Neural cell (in vitro differentiated cells): ENCODE data around the gene IGSF9B.

Experiments used
- EP300 ChIP-seq: fragments of 450-650 bp; conservative IDR thresholded peaks from 2 replicates; pipeline ENCODE4 v1.6.1; 2014; ENCODE audit warnings: antibody characterized with exemption, mild to moderate bottlenecking, moderate library complexity; ENCODE audit not compliant: poor library complexity, severe bottlenecking
- EZH2 ChIP-seq: fragments of 200-600, 300-800 bp; shearing (Covaris generic), sonication (generic); IDR thresholded peaks from 2 replicates; pipeline ENCODE4 v1.6.1; 2014; ENCODE audit warnings: antibody characterized with exemption, low read length, borderline replicate concordance, mild to moderate bottlenecking; ENCODE audit not compliant: insufficient read depth, poor library complexity, severe bottlenecking
- POLR2AphosphoS5 ChIP-seq: IDR thresholded peaks from 2 replicates; pipeline ENCODE4 v1.6.1; 2012
- REST ChIP-seq: IDR thresholded peaks from 2 replicates; pipeline ENCODE4 v1.6.1; 2012; ENCODE audit warnings: borderline replicate concordance
- SMC3 ChIP-seq: fragments of 450-650 bp; conservative IDR thresholded peaks from 2 replicates; pipeline ENCODE4 v1.6.1; 2014; ENCODE audit warnings: antibody characterized with exemption, mild to moderate bottlenecking, moderate library complexity; ENCODE audit not compliant: poor library complexity
- TAF1 ChIP-seq: IDR thresholded peaks from 2 replicates; pipeline ENCODE4 v1.6.1; 2012; ENCODE audit warnings: low read depth
- TF ChIP-seq, protein P1 (sequence below): fragments of 450-650 bp; IDR thresholded peaks from 2 replicates; pipeline ENCODE4 v1.5.1; 2014; ENCODE audit warnings: antibody characterized with exemption, mild to moderate bottlenecking, moderate library complexity; ENCODE audit not compliant: poor library complexity, severe bottlenecking

DNA sequence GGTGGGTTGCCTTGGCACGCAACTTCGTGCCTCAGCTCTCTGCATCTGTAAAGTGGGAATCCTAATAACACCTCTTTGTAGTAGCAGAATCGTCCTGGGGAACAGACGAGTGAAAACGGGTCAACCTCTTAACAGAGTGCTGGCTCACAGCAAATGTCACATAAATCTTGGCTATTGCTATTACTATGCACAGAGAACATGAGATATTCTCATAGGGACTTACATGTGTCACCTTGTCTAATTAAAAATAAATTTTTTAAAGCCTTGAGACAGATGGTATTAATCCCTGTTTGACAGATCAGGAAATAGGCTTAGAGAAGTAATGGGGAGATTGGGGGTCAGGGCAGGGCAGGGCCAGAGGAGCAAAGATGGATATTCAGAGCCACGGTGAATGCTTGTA is 44.3 kb upstream of the IGSF9B start:
- TF ChIP-seq, protein P1, sequence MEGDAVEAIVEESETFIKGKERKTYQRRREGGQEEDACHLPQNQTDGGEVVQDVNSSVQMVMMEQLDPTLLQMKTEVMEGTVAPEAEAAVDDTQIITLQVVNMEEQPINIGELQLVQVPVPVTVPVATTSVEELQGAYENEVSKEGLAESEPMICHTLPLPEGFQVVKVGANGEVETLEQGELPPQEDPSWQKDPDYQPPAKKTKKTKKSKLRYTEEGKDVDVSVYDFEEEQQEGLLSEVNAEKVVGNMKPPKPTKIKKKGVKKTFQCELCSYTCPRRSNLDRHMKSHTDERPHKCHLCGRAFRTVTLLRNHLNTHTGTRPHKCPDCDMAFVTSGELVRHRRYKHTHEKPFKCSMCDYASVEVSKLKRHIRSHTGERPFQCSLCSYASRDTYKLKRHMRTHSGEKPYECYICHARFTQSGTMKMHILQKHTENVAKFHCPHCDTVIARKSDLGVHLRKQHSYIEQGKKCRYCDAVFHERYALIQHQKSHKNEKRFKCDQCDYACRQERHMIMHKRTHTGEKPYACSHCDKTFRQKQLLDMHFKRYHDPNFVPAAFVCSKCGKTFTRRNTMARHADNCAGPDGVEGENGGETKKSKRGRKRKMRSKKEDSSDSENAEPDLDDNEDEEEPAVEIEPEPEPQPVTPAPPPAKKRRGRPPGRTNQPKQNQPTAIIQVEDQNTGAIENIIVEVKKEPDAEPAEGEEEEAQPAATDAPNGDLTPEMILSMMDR: no peak
- TF ChIP-seq TAF1: no peak
- no peak for TF ChIP-seq SMC3
- no peak for TF ChIP-seq POLR2AphosphoS5
- TF ChIP-seq REST: no peak
- TF ChIP-seq EZH2: no peak
- TF ChIP-seq EP300: no peak
